RWPE1 (cell line): ENCODE data around the gene PDLIM4.

Experiments used
- CTCF ChIA-PET: fragments of 350-600 bp; sonication (Branson Sonifier 250); formaldehyde crosslinking; extraction: SDS; loops from one replicate; lab custom pipeline; 2021; lab: Yijun Ruan, JAX
- POLR2A ChIA-PET: fragments of 400-600 bp; formaldehyde crosslinking; extraction: SDS; loops from one replicate; lab custom pipeline; 2020; ENCODE audit warnings: antibody characterized with exemption; ENCODE audit not compliant: low non-redundant PET; lab: Yijun Ruan, JAX
- DNase-seq: peaks from one replicate; pipeline ENCODE4 v3.0.0; 2012; ENCODE audit warnings: low spot score
- H3K27ac ChIP-seq: fragments of 450-650 bp; 2 replicates; pipeline ENCODE4 v1.5.1; 2017
- TF ChIP-seq, protein P1 (sequence below): fragments of 450-650 bp; conservative IDR thresholded peaks from 2 replicates; pipeline ENCODE4 v1.5.1; 2017; ENCODE audit warnings: low read depth, mild to moderate bottlenecking

Gene PDLIM4

DNA sequence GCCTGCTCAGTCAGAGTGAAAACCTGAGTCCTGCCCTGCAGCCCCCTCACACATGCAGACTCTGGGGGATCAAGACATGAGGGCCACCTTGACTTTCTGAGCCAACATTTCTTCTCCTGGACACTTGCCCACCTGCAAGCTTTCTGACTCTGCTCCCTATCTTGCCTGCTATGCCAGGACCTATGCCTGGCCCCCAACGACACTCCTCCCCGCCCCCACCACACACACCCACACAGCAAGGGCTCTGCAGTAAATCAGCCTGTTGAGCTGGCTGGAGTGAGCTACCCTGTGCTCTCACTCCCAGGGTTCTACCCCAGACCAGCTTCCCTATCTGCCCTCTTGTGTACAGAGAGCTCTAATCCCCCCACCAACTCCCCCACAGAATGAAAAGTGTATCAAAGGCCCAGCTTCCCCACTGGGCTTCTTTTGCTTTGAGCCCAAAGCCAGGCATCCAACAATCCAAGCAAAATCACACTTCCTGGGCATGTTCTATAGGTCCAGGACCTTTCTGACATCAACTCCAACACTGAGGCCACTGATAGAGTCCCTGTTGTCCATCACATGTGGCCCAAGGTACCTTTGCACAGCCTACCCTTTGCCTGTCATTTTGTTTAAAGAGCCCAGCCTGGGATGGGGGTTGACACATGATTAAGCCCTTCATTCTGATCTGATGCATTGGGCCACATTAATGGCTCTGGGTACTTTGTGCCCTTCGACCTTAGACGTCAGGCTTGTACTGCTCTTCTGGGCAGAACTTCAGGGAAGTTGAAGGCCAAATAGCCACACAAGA, 7.2 kb downstream of the PDLIM4 start:
- TF ChIP-seq, protein P1, sequence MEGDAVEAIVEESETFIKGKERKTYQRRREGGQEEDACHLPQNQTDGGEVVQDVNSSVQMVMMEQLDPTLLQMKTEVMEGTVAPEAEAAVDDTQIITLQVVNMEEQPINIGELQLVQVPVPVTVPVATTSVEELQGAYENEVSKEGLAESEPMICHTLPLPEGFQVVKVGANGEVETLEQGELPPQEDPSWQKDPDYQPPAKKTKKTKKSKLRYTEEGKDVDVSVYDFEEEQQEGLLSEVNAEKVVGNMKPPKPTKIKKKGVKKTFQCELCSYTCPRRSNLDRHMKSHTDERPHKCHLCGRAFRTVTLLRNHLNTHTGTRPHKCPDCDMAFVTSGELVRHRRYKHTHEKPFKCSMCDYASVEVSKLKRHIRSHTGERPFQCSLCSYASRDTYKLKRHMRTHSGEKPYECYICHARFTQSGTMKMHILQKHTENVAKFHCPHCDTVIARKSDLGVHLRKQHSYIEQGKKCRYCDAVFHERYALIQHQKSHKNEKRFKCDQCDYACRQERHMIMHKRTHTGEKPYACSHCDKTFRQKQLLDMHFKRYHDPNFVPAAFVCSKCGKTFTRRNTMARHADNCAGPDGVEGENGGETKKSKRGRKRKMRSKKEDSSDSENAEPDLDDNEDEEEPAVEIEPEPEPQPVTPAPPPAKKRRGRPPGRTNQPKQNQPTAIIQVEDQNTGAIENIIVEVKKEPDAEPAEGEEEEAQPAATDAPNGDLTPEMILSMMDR = no peak
- POLR2A ChIA-PET = no interaction called here
- peak overlapping the region; percentile 98 for H3K27ac ChIP-seq
- no peak for DNase-seq
- CTCF ChIA-PET = interaction anchor here (2.8 kb wide), 1 partner anchor 26 kb away, joined by 15 read pairs; no protein-coding TSS in a partner anchor

DNA sequence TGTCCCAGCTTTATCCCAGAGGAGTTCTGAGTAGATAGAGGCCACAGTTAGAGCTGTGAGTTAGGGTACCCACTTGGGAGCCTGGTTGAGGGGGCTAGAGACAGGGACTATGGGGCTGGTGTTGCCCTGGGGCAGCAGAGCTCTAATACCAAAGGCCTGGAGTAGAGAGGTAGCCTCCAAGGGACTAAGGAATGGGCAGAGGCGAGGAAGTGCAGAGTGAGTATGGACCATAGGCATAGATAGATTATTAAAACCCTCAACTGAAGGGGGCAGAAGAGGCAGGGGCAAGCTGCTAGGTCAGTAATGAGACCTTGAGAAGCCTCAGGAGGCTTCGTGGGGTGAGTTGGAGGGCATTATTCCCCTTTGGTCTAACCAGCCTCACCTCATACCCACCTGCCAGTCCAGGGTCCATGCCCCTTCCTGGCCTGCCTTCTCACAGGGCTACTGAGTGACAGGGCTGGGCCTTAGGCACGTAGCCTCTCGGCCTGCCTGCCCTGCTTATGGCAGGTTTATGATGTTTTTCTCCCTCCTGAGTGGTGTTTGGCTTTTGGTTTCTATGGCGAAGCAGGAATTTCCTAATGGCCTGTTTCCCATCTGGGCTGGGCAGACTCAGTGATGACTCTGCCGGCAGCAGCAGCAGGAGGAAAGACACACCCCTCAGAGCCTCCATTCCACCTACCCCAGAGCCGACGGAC, 8.0 kb downstream of the PDLIM4 start:
- TF ChIP-seq, protein P1 = no peak
- POLR2A ChIA-PET = interaction anchor here (0.6 kb wide), 1 partner anchor 75 kb away, joined by 8 read pairs; no protein-coding TSS in a partner anchor

DNA sequence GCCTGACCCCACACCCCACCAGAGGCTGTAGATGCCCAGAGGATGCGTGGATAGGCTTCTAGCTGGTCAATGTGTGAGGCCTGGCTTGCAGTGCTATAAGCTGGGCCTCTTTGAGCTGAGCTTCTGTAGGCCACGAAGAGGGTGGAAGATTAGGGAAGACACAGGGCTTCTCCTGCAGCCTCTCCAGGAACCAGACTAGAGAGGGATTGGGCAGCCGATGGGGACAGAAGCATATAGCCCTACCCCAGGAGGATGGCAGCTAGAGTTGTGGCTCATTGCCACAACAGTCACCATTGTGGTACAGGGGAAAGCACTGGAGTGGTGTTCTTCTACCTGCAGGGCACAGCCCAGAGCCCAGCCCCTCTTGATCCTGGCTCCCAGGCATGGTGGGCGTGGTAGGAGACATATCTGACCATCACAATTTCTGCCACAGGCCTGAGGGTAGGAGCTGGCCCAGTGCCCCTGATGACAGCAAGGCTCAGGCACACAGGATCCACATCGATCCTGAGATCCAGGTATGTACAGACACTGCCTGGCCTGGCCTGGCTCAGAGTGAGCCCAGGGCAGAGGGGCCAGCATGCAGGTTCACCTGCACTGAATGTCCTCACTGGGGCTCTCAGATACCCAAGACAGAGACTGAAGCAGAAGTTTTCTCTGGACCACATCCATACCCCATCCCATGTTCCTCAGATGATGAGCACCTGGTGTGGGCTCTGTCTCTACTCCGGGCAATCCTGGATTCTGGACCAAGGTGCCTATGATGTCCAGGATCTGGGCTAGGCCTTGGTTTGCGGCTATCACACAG, 8.7 kb downstream of the PDLIM4 start:
- no peak for DNase-seq
- TF ChIP-seq, protein P1 = no peak
- POLR2A ChIA-PET = interaction anchor here (0.6 kb wide), 1 partner anchor 74 kb away, joined by 8 read pairs; no protein-coding TSS in a partner anchor

More for the DNA sequence above, 8.0 kb downstream of the PDLIM4 start:
- DNase-seq = peak; percentile 96
- CTCF ChIA-PET = interaction anchor here (0.6 to 2.8 kb wide), 3 partner anchors 27 to 444 kb away, joined by 3 to 15 read pairs (median 4); no protein-coding TSS in a partner anchor
- H3K27ac ChIP-seq = peak overlapping the region; percentile 98

DNA sequence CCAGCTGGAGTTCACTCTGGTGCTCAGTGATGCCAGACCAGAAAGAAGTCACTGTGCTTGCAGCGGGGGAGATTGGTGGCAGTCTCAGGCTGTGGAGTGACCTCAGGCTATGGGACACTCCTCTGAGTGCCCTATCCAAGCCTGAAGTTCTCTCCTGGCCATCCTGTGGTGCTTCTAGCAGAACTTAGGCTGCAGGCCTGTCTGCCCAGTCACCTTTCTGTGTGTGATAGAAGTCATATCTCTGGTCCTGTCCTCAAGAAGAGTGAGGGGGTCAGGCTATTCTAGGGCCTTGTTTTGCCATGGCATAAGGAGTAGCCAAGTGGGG, 9.3 kb downstream of the PDLIM4 start:
- H3K27ac ChIP-seq = peak overlapping the region; percentile 98
- POLR2A ChIA-PET = no interaction called here
- TF ChIP-seq, protein P1 = no peak
- no peak for DNase-seq
- CTCF ChIA-PET = no interaction called here

More for the DNA sequence above, 8.7 kb downstream of the PDLIM4 start:
- H3K27ac ChIP-seq = peak overlapping the region; percentile 98
- CTCF ChIA-PET = interaction anchor here (0.6 to 2.8 kb wide), 3 partner anchors 28 to 445 kb away, joined by 3 to 15 read pairs (median 4); no protein-coding TSS in a partner anchor

DNA sequence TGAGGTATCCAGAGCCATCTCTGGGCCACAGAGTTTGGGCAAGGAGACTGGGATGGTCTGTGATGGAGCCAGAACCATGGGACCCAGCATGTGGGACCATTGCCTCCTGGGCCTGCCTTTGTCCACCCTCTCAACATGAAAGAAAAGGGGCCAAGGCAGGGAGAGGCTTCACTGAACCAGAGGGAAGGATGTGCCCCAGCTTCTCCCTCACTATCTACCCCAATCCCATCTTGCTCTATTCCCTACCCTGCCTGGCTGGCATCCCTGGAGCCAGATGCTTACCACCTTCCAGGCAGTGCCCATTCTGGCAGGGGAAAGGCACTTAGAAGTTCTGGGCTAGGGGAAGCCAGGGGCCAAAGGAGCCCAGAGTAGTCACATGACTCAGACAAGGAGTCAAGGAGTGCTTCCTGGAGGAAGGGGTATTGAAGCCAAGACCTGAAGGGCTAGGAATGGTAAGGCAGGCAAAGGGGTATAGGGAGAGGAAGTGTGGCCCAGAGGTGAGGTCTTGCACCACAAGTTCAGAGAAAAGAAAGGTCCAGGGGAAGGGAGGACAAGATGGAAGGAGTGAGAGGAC, 9.8 kb downstream of the PDLIM4 start:
- TF ChIP-seq, protein P1 = no peak
- no peak for DNase-seq
- POLR2A ChIA-PET = no interaction called here
- CTCF ChIA-PET = interaction anchor here (0.5 to 1.0 kb wide), 2 partner anchors 10 to 27 kb away, joined by 3 to 6 read pairs; partner anchors contain the start of gene SLC22A4
- H3K27ac ChIP-seq = peak overlapping the region; percentile 98
